Measurements from ENCODE around the gene STX8.

Gene STX8

DNA sequence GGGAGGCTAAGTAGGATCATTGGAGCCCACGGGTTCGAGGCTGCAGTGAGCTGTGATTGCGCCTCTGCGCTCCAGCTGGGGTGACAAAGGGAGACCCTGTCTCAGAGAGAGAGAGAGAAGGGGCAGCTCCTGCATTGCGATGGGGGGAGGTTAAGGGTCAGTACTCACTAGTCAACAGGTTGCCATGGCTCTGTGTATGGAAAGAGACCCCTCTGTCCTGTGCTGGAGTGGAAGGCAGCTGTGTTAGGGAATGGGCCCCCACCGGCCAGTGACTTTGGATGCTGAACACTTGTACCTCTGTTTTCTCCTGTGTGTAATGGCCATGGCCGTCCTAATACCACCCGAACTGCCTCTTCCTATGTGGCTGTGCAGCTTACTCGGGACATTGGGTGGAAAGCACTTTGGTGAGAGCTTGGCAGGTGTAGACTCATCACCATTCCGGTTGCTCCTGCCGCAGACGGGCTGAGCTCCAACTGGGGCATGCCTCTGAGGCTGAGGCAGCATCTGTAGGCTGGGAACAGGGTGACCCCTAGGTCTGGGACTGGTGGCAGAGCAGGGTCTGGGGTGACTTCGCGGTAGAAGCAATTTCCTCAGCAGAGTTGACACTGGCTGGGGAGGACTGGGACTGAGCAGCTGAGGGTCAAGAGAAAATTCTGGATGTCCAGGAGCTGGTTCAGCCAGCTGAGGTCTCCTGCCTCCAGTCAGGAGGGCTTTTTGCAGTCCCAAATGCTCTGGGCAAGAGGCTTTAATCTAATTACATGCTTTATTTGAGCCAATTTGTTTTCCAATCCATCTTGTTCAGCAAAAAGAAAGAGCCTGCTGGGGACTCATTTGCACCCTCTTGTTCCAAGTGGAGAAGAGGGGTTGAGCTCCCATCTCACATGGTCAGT, 369.9 kb downstream of the STX8 start:
- TF ChIP-seq, protein P1, sequence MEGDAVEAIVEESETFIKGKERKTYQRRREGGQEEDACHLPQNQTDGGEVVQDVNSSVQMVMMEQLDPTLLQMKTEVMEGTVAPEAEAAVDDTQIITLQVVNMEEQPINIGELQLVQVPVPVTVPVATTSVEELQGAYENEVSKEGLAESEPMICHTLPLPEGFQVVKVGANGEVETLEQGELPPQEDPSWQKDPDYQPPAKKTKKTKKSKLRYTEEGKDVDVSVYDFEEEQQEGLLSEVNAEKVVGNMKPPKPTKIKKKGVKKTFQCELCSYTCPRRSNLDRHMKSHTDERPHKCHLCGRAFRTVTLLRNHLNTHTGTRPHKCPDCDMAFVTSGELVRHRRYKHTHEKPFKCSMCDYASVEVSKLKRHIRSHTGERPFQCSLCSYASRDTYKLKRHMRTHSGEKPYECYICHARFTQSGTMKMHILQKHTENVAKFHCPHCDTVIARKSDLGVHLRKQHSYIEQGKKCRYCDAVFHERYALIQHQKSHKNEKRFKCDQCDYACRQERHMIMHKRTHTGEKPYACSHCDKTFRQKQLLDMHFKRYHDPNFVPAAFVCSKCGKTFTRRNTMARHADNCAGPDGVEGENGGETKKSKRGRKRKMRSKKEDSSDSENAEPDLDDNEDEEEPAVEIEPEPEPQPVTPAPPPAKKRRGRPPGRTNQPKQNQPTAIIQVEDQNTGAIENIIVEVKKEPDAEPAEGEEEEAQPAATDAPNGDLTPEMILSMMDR (IDR thresholded peaks at IDR 0.05; ENCODE audit: control insufficient read depth, extremely low read depth, insufficient read depth), result no peak
- DNase-seq (ENCODE audit: low read depth), result no peak
- H3K4me3 ChIP-seq (ENCODE audit: low read depth, low read length), result no peak overlapping the region

DNA sequence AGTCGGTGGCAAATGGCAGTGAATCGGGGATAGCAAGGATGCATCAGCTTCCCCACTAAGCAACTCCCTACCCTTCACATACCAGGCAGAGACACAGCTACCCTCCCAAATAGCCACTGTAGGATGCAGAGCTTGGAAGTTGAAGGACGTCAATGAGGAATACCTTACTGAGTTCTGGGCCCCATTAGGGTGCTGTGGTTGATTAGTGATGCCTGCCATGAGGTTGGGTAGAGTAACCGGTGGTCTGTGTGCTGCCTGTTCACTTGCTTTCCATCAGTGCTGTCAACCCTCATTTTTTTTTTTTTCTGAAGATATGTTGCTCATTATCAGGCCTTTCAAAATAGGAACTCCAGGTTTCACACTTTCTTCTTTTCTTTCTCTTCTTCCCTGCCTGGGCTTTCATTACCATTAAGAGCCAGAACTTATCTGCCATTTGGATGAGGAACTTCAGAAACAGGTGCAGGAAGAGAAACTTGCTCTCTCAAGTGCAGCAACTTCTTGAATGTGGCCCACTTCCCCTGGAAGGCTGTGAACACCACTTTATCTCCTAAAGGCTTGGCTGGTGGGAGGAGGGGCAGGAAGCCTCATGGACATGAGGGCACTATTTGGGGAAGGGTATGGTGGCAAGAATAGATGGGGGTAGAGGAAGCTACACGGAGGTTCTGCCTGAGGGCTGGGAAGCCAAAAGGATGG, 370.8 kb downstream of the STX8 start:
- no peak overlapping the region for H3K4me3 ChIP-seq (ENCODE audit: low read depth, low read length)
- no peak for DNase-seq (ENCODE audit: low read depth)
- TF ChIP-seq, protein P1 (IDR thresholded peaks at IDR 0.05; ENCODE audit: control insufficient read depth, extremely low read depth, insufficient read depth), result no peak

DNA sequence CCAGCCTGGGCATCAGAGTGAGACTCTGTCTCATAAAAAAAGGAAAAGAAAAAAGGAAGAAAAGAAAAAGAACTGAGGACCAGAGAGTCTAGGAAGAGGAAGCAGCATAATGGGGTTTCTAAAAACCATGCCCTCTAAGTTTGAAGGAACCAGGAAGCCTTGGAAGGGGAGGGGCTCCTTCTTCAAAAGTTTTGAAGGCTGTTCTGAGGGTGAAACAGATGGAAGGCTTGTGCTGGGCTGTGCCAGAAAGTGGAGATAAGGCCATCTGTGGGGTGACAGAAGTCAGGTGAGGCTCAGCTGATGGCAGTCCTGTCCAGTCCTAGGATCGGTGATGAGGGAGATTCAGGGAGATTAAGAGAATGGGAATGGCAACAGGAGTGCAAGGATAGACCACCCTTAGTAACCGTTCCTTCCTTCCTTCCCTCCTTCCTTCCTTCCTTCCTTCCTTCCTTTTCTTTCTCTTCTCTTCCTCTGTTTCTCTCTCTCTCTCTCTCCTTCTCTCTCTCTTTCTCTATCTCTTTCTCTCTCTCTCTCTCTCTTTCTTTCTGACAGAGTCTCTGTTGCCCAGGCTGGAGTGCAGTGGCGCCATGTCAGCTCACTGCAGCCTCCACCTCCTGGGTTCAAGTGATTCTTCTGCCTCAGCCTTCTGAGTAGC, 371.7 kb downstream of the STX8 start:
- TF ChIP-seq, protein P1 (IDR thresholded peaks at IDR 0.05; ENCODE audit: control insufficient read depth, extremely low read depth, insufficient read depth), result no peak
- H3K4me3 ChIP-seq (ENCODE audit: low read depth, low read length), result no peak overlapping the region
- DNase-seq (ENCODE audit: low read depth), result no peak

DNA sequence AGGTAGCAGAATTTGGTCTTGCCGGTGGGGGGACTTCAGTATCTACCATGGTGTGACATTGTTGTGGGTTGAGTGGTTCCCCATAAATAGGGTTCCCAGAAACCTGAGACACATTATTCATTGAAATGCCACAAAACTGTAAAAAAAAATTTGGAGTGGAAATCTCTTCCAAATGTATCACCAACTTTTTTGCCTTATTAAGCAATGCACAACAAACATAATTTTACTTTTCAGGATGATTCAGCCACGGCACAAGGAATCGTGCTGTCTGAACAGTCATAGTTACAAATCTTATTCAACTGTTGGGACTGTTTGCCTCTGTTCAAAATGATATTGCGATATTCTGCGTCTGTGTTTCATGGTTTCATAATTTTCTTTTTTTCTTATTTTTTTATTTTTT, 373.1 kb downstream of the STX8 start:
- H3K4me3 ChIP-seq (ENCODE audit: low read depth, low read length), result no peak overlapping the region
- no peak for DNase-seq (ENCODE audit: low read depth)
- TF ChIP-seq, protein P1 (IDR thresholded peaks at IDR 0.05; ENCODE audit: control insufficient read depth, extremely low read depth, insufficient read depth), result no peak

DNA sequence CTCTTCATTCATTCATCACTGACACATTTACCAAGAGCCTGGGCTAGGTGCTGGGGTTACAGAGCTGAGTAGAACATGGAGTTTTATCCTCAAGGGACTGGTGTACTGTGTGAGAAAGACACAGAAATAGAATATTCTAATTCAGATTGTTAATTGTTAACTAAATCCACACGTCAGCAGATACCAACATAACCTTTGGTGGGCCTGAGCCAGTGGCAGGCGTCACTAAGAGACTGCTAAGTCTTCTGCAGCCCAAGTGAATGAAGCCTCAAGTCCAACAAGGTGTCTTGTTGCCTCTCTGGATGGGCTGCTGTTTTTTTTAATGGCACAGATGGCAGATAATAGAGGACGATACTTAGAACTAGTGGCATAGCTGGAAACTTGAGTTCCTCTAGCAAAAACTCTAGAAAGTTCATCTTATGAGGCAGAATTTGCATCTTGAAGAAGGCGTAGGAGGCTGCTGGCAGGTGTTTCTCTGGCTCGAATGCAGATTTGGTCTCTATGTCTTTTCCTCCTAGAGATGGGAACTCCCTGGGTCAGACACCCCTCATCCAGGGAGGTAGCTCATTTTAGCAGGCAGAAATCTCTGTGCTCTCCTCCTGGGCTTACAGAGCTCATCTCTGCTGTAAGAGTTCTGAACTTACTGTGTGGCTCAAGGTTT, 374.8 kb downstream of the STX8 start:
- TF ChIP-seq, protein P1 (IDR thresholded peaks at IDR 0.05; ENCODE audit: control insufficient read depth, extremely low read depth, insufficient read depth), result no peak
- no peak overlapping the region for H3K4me3 ChIP-seq (ENCODE audit: low read depth, low read length)
- DNase-seq (ENCODE audit: low read depth), result no peak

Measured in LNCaP clone FGC (cell line).